Suprapubic skin (tissue), 4 donors: ENCODE measurements around the gene SDS. TPM values are rescaled to one million over a fixed set of nuclear protein-coding genes. Genes with fewer than 3 reads are reported as not detected.

Source experiments
- DNase-seq, 2 donors: peaks; one replicate each; pipeline ENCODE4 v3.0.0-alpha.2; 2019; ENCODE audit warnings: low spot score in 2 of 2
- H3K27ac ChIP-seq: fragments of 200-600 bp; sonication (generic); one replicate; pipeline ENCODE4 v1.5.1; 2019
- H3K27me3 ChIP-seq: fragments of 200-600 bp; sonication (generic); one replicate; pipeline ENCODE4 v1.5.1; 2019
- H3K36me3 ChIP-seq: fragments of 200-600 bp; sonication (generic); one replicate; pipeline ENCODE4 v1.5.1; 2019
- H3K4me1 ChIP-seq: fragments of 200-600 bp; sonication (generic); one replicate; pipeline ENCODE4 v1.5.1; 2019
- H3K4me3 ChIP-seq: fragments of 200-600 bp; sonication (generic); one replicate; pipeline ENCODE4 v1.5.1; 2019; ENCODE audit warnings: mild to moderate bottlenecking
- H3K9me3 ChIP-seq: fragments of 200-600 bp; sonication (generic); one replicate; pipeline ENCODE4 v1.5.1; 2019
- CTCF ChIP-seq, 2 donors: fragments of 200-600 bp in 1 of 2; fragments of 450-650 bp in 1 of 2; sonication (generic) in 1 of 2; IDR thresholded peaks; one replicate each; pipeline ENCODE4 v1.5.1; 2016 to 2019; ENCODE audit warnings: antibody characterized with exemption in 2 of 2, mild to moderate bottlenecking in 1 of 2, moderate library complexity in 1 of 2
- EP300 ChIP-seq: sonication (generic); formaldehyde crosslinking; IDR thresholded peaks from one replicate; pipeline ENCODE4 v1.6.1; 2017; ENCODE audit warnings: antibody characterized with exemption
- POLR2A ChIP-seq, 2 donors: fragments of 450-650 bp; IDR thresholded peaks; one replicate each; pipeline ENCODE4 v1.6.1; 2017; ENCODE audit warnings: antibody characterized with exemption in 2 of 2, mild to moderate bottlenecking in 2 of 2, moderate library complexity in 2 of 2
- POLR2AphosphoS5 ChIP-seq, 3 donors: sonication (generic); formaldehyde crosslinking; IDR thresholded peaks; one replicate each; pipeline ENCODE4 v1.6.1; 2017; ENCODE audit warnings: antibody characterized with exemption in 3 of 3
- WGBS: methylation state at CpG from one replicate; pipeline ENCODE4 v1.1.5; 2018; 5-methylcytosine and 5-hydroxymethylcytosine counted together
- total RNA-seq, 4 donors: library from RNA; depleted of rRNA; stranded (reverse); fragments of >200 nt; gene quantifications; one replicate each; pipeline ENCODE4 v1.1.0, GENCODE V29; 2016

Gene SDS
- total RNA-seq, 4 donors from 2014 or later, result 2.7 TPM; not detected in 3

GRCh38 chr12:113420996-113421595, 17.4 kb upstream of the SDS start:
- Histone ChIP-seq H3K27ac (no peak overlapping the region), H3K9me3 (no peaks in the 10 kb centered on the region)
- TF ChIP-seq CTCF (IDR thresholded peaks at IDR 0.05), result no peak
- TF ChIP-seq POLR2A (IDR thresholded peaks at IDR 0.05), result no peak
- no peak for TF ChIP-seq POLR2AphosphoS5 (IDR thresholded peaks at IDR 0.05)

GRCh38 chr12:113418213-113418879, 14.7 kb upstream of the SDS start:
- Histone ChIP-seq H3K36me3 (no peaks in the 10 kb centered on the region), H3K4me1 (peaks cover 15% of the 10 kb centered on the region), H3K9me3 (no peaks in the 10 kb centered on the region), H3K27me3 (peaks cover 2% of the 10 kb centered on the region), H3K27ac (no peak overlapping the region), H3K4me3 (no peak overlapping the region)
- 62% methylated on average over 11 of the region's 13 CpGs for WGBS
- DNase-seq, result no peak
- TF ChIP-seq POLR2AphosphoS5 (IDR thresholded peaks at IDR 0.05) (no peak), CTCF (IDR thresholded peaks at IDR 0.05) (no peak), EP300 (no peak), POLR2A (IDR thresholded peaks at IDR 0.05) (no peak)

More at GRCh38 chr12:113420996-113421595, 17.4 kb upstream of the SDS start:
- Histone ChIP-seq H3K4me3 (no peak overlapping the region), H3K4me1 (peaks cover 12% of the 10 kb centered on the region), H3K27me3 (no peaks in the 10 kb centered on the region), H3K36me3 (no peaks in the 10 kb centered on the region)
- 61% methylated on average over 2 of the region's 2 CpGs for WGBS
- no peak for DNase-seq

GRCh38 chr12:113416091-113416754, 12.5 kb upstream of the SDS start:
- WGBS, result 48% methylated on average over 5 of the region's 6 CpGs

GRCh38 chr12:113414519-113415038, 10.9 kb upstream of the SDS start:
- Histone ChIP-seq H3K4me1 (peaks cover 3% of the 10 kb centered on the region), H3K27ac (no peak overlapping the region), H3K36me3 (no peaks in the 10 kb centered on the region), H3K9me3 (no peaks in the 10 kb centered on the region), H3K4me3 (no peak overlapping the region), H3K27me3 (peaks cover 2% of the 10 kb centered on the region)
- 79% methylated on average over 9 of the region's 9 CpGs for WGBS
- no peak for TF ChIP-seq POLR2A (IDR thresholded peaks at IDR 0.05)
- no peak for TF ChIP-seq POLR2AphosphoS5 (IDR thresholded peaks at IDR 0.05)
- no peak for TF ChIP-seq EP300
- TF ChIP-seq CTCF (IDR thresholded peaks at IDR 0.05), result no peak
- DNase-seq, result no peak

More at GRCh38 chr12:113416091-113416754, 12.5 kb upstream of the SDS start:
- H3K27me3 ChIP-seq, result peaks cover 2% of the 10 kb centered on the region
- H3K9me3 ChIP-seq, result no peaks in the 10 kb centered on the region
- no peaks in the 10 kb centered on the region for H3K36me3 ChIP-seq
- DNase-seq, result no peak
- TF ChIP-seq POLR2A (IDR thresholded peaks at IDR 0.05) (no peak), POLR2AphosphoS5 (IDR thresholded peaks at IDR 0.05) (no peak), EP300 (no peak), CTCF (IDR thresholded peaks at IDR 0.05) (no peak)
- peaks cover 3% of the 10 kb centered on the region for H3K4me1 ChIP-seq
- H3K27ac ChIP-seq, result no peak overlapping the region
- no peak overlapping the region for H3K4me3 ChIP-seq

GRCh38 chr12:113413488-113413939, 9.8 kb upstream of the SDS start:
- no peak for DNase-seq
- Histone ChIP-seq H3K4me1 (peaks cover 3% of the 10 kb centered on the region), H3K4me3 (no peak overlapping the region), H3K9me3 (no peaks in the 10 kb centered on the region), H3K36me3 (no peaks in the 10 kb centered on the region), H3K27me3 (peaks cover 2% of the 10 kb centered on the region), H3K27ac (no peak overlapping the region)
- 73% methylated on average over 8 of the region's 11 CpGs for WGBS
- no peak for TF ChIP-seq POLR2AphosphoS5 (IDR thresholded peaks at IDR 0.05)
